GM19035 (cell line): ENCODE measurements around the gene C16orf46.

Source experiments
- ATAC-seq: cut with Tn5 transposase; IDR thresholded peaks from one replicate; pipeline ENCODE4 v1.9.1; 2021; ENCODE audit not compliant: unreplicated experiment

Gene C16orf46

GRCh38 chr16:81029930-81030604 is 47.0 kb downstream of the C16orf46 start:
- ATAC-seq = no peak

DNA sequence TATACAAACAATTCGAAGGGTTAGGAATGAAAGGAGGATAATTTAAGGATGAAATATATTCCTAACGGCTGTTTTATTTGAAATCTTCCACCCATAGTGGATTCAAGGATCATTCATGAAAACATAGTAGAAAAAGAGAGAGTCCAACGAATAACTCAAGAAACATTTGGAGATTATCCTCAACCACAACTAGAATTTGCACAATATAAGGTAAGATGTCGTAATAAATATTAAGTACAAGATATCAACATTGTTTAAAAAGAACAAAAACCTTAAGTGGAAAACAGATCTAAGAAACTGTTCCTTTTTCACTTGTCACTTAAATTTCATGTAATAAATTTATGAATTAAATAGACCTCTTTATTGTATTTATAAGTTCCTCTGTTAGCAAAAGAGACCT is 50.6 kb downstream of the C16orf46 start:
- no peak for ATAC-seq

DNA sequence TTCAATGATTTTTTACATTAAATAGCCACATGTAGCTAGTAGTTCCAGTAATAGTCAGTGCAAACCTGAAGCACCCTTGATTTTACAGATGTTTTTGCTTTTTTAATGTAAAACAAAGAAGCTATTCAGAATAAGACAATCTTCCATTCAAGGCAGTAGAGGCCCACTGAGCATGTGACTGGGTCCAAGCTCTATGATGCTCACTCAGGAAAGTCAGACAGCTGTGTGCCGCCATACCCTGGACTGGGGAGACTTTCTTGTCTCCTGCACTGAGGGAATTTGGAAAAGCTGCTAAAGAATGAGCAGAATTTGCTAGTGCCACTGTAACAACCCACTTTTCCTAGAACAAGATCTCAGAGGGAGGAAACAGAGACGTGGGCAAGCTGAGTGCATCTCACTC is 58.5 kb downstream of the C16orf46 start:
- ATAC-seq = no peak

- ATAC-seq = no peak
Observed at GRCh38 chr16:81014672-81015071, 62.4 kb downstream of the C16orf46 start.

GRCh38 chr16:81012974-81013373 is 64.1 kb downstream of the C16orf46 start:
- ATAC-seq = no peak
